ENCODE measurements around the gene C1QTNF6.
A peak's percentile ranks its signal among the peaks of the same experiment; 100 is the strongest.
"Not testable (repeated sequence)": the region's sequence is repeated elsewhere in the genome, so short reads cannot be mapped to it uniquely, and the experiment has no call there.

C1QTNF6 gene

GRCh38 chr22:37206841-37207821 lies 19.1 kb upstream of the C1QTNF6 start:
- DNase-seq = no peak

GRCh38 chr22:37206118-37206840 lies 18.2 kb upstream of the C1QTNF6 start:
- DNase-seq = no peak

- peak in 1 of 2 donors; percentile 0 for DNase-seq
These were observed 17.0 kb upstream of the C1QTNF6 start for GRCh38 chr22:37205046-37205445.

- DNase-seq = no peak
These were observed 16.1 kb upstream of the C1QTNF6 start for GRCh38 chr22:37204045-37204655.

GRCh38 chr22:37203354-37204044 lies 15.5 kb upstream of the C1QTNF6 start:
- no peak for DNase-seq

GRCh38 chr22:37202716-37203115 lies 14.7 kb upstream of the C1QTNF6 start:
- no peak for DNase-seq

- DNase-seq = no peak
These were observed 14.0 kb upstream of the C1QTNF6 start for GRCh38 chr22:37202001-37202555.

- DNase-seq = not testable (repeated sequence)
These were observed 13.4 kb upstream of the C1QTNF6 start for GRCh38 chr22:37201443-37201820.

GRCh38 chr22:37199760-37200108 lies 11.7 kb upstream of the C1QTNF6 start:
- no peak for DNase-seq

GRCh38 chr22:37199103-37199759 lies 11.2 kb upstream of the C1QTNF6 start:
- peak; percentile 98 to 100 for DNase-seq

- DNase-seq = peak; percentile 88 to 92
These were observed 10.4 kb upstream of the C1QTNF6 start for GRCh38 chr22:37198258-37199102.

- DNase-seq = no peak
These were observed 9.6 kb upstream of the C1QTNF6 start for GRCh38 chr22:37197451-37198257.

GRCh38 chr22:37196539-37197450 lies 8.7 kb upstream of the C1QTNF6 start:
- DNase-seq = no peak

- DNase-seq = no peak
These were observed 7.9 kb upstream of the C1QTNF6 start for GRCh38 chr22:37195921-37196320.

GRCh38 chr22:37194750-37195149 lies 6.7 kb upstream of the C1QTNF6 start:
- DNase-seq = no peak

GRCh38 chr22:37193629-37194191 lies 5.7 kb upstream of the C1QTNF6 start:
- peak; percentile 36 to 72 for DNase-seq

- no peak for DNase-seq
These were observed 4.7 kb upstream of the C1QTNF6 start for GRCh38 chr22:37192741-37193140.

GRCh38 chr22:37192204-37192603 lies 4.2 kb upstream of the C1QTNF6 start:
- DNase-seq = no peak
